OCI-LY7 (cell line): ENCODE measurements around the gene ZFHX3. TPM values are rescaled to one million over a fixed set of nuclear protein-coding genes. Genes with fewer than 3 reads are reported as not detected.

Source experiments
- BruUV-seq: library from RNA; stranded (reverse); fragments of 400-500 nt; replicated peaks from 2 replicates; lab custom pipeline; 2021; lab: Mats Ljungman, UMichigan
- CTCF ChIA-PET: fragments of 300-600 bp; sonication (Branson Sonifier 250); formaldehyde crosslinking; loops from one replicate; lab custom pipeline; 2022; ENCODE audit warnings: antibody characterized with exemption; ENCODE audit not compliant: unreplicated experiment; lab: Charles Lee
- POLR2A ChIA-PET: fragments of 300-600 bp; sonication (Branson Sonifier 250); formaldehyde crosslinking; loops from one replicate; lab custom pipeline; 2022; ENCODE audit warnings: antibody characterized with exemption; lab: Charles Lee
- DNase-seq: peaks from one replicate; pipeline ENCODE4 v3.0.0-alpha.2; 2015; ENCODE audit warnings: low spot score
- H2AFZ ChIP-seq: fragments of 200-600 bp; sonication (generic), shearing (Covaris generic); 2 replicates; pipeline ENCODE4 v1.6.1; 2014; ENCODE audit warnings: mild to moderate bottlenecking, antibody characterized with exemption, low read length, moderate library complexity
- H3K27ac ChIP-seq: fragments of 200-600 bp; sonication (generic); 2 replicates; pipeline ENCODE4 v1.5.1; 2014; ENCODE audit warnings: mixed run types, low read depth, mild to moderate bottlenecking, moderate library complexity, low read length, inconsistent platforms; ENCODE audit not compliant: poor library complexity, severe bottlenecking
- H3K36me3 ChIP-seq: fragments of 200-600 bp; sonication (generic); 2 replicates; pipeline ENCODE4 v1.6.1; 2014; ENCODE audit warnings: mild to moderate bottlenecking, antibody characterized with exemption, low read length, moderate library complexity, mixed read lengths; ENCODE audit not compliant: insufficient read depth
- H3K4me1 ChIP-seq: fragments of 200-600 bp; sonication (generic); 2 replicates; pipeline ENCODE4 v1.5.1; 2014; ENCODE audit warnings: mild to moderate bottlenecking, low read length; ENCODE audit not compliant: insufficient read depth, poor library complexity, severe bottlenecking
- H3K4me2 ChIP-seq: fragments of 200-600 bp; sonication (generic); 2 replicates; pipeline ENCODE4 v1.6.1; 2014; ENCODE audit warnings: mild to moderate bottlenecking, low read length
- H3K4me3 ChIP-seq: fragments of 200-600 bp; sonication (generic); 2 replicates; pipeline ENCODE4 v1.5.1; 2014; ENCODE audit warnings: mild to moderate bottlenecking, low read depth, low read length; ENCODE audit not compliant: poor library complexity, severe bottlenecking
- H3K79me2 ChIP-seq: fragments of 200-600 bp; sonication (generic); 2 replicates; pipeline ENCODE4 v1.6.1; 2016; ENCODE audit warnings: low read depth, mild to moderate bottlenecking, low read length, moderate library complexity, mixed read lengths; ENCODE audit not compliant: insufficient read depth
- H3K9me2 ChIP-seq: fragments of 200-600 bp; sonication (generic); 2 replicates; pipeline ENCODE4 v1.6.1; 2016; ENCODE audit warnings: mild to moderate bottlenecking, low read length, mixed read lengths; ENCODE audit not compliant: insufficient read depth
- H3K9me3 ChIP-seq: fragments of 200-600 bp; sonication (generic); 2 replicates; pipeline ENCODE4 v1.6.1; 2014; ENCODE audit warnings: mild to moderate bottlenecking, mixed run types, low read length, mixed read lengths
- H4K20me1 ChIP-seq: fragments of 200-600 bp; sonication (generic); 2 replicates; pipeline ENCODE4 v1.6.1; 2014; ENCODE audit warnings: mild to moderate bottlenecking, antibody characterized with exemption, low read length, moderate library complexity, mixed read lengths; ENCODE audit not compliant: insufficient read depth
- CTCF ChIP-seq: fragments of 200-600 bp; sonication (generic); conservative IDR thresholded peaks from 2 replicates; pipeline ENCODE4 v1.5.1; 2014; ENCODE audit warnings: mild to moderate bottlenecking, antibody characterized with exemption, low read length, moderate library complexity, mixed read lengths
- EZH2phosphoT487 ChIP-seq: fragments of 200-600 bp; sonication (generic); IDR thresholded peaks from 2 replicates; pipeline ENCODE4 v1.6.1; 2018; ENCODE audit warnings: low read depth, borderline replicate concordance, mild to moderate bottlenecking, mixed run types, antibody characterized with exemption, low read length, moderate library complexity, mixed read lengths
- intact Hi-C: fragments of 100-400 bp; cut with micrococcal nuclease; formaldehyde crosslinking; loops from one replicate; pipeline ENCODE4 v1.10.0; 2022; ENCODE audit not compliant: unreplicated experiment
- total RNA-seq, 2 experiments: library from RNA; depleted of rRNA in 1 of 2; stranded (reverse); fragments of >200 nt in 1 of 2; shearing (Covaris generic) in 1 of 2; gene quantifications; 2 replicates each; pipeline ENCODE4 v1.2.3, GENCODE V29; 2014 to 2022

Gene ZFHX3
- total RNA-seq, 2 experiments from 2014 or later, result 1.3 to 6.2 TPM

GRCh38 chr16:73056921-73057290 lies 9.0 kb upstream of the ZFHX3 start:
- BruUV-seq, result TSS peak; percentile 76
- intact Hi-C loops, result loop anchor here (5.0 to 10.0 kb wide), 2 partner anchors 222 to 390 kb away; no protein-coding TSS in a partner anchor
- no peaks in the 10 kb centered on the region for H3K9me2 ChIP-seq
- no peak for DNase-seq
- TF ChIP-seq EZH2phosphoT487 (no peak), CTCF (no peak)
- peaks cover 51% of the 10 kb centered on the region for H3K4me1 ChIP-seq
- H3K27ac ChIP-seq, result no peak overlapping the region
- ChIA-PET CTCF (no interaction called here), POLR2A (interaction anchor here (0.6 to 1.0 kb wide), 2 partner anchors 20 to 690 kb away, joined by 3 to 5 read pairs; no protein-coding TSS in a partner anchor)
- peak overlapping the region; percentile 85 for H3K4me3 ChIP-seq
- peak overlapping the region; percentile 21; the same call in 1 of the 2 replicates for H2AFZ ChIP-seq
- peak overlapping the region; percentile 72 for H3K4me2 ChIP-seq
- H3K79me2 ChIP-seq, result peaks cover 3% of the 10 kb centered on the region; the same call in 1 of the 2 replicates
- no peaks in the 10 kb centered on the region for H3K36me3 ChIP-seq
- H4K20me1 ChIP-seq, result peaks cover 14% of the 10 kb centered on the region; the same call in 1 of the 2 replicates
- no peaks in the 10 kb centered on the region for H3K9me3 ChIP-seq

GRCh38 chr16:73056448-73056847 lies 8.5 kb upstream of the ZFHX3 start:
- no peak overlapping the region for H3K27ac ChIP-seq
- TF ChIP-seq CTCF, result no peak
- TF ChIP-seq EZH2phosphoT487, result no peak
- DNase-seq, result no peak
- intact Hi-C loops, result loop anchor here (5.0 to 10.0 kb wide), 2 partner anchors 222 to 389 kb away; no protein-coding TSS in a partner anchor
- POLR2A ChIA-PET, result interaction anchor here (0.6 to 1.0 kb wide), 2 partner anchors 19 to 689 kb away, joined by 3 to 5 read pairs; no protein-coding TSS in a partner anchor
- no TSS peak for BruUV-seq
- H3K79me2 ChIP-seq, result peaks cover 3% of the 10 kb centered on the region; the same call in 1 of the 2 replicates
- H3K9me2 ChIP-seq, result no peaks in the 10 kb centered on the region
- H4K20me1 ChIP-seq, result peaks cover 14% of the 10 kb centered on the region; the same call in 1 of the 2 replicates
- no peaks in the 10 kb centered on the region for H3K36me3 ChIP-seq
- H2AFZ ChIP-seq, result no peak overlapping the region
- H3K4me1 ChIP-seq, result peaks cover 51% of the 10 kb centered on the region
- H3K9me3 ChIP-seq, result no peaks in the 10 kb centered on the region
- H3K4me2 ChIP-seq, result peak overlapping the region; percentile 72; the same call in 1 of the 2 replicates
- no peak overlapping the region for H3K4me3 ChIP-seq
- CTCF ChIA-PET, result interaction anchor here (0.6 kb wide), 1 partner anchor 224 kb away, joined by 3 read pairs; no protein-coding TSS in a partner anchor
